GM12875 (cell line): ENCODE data around the gene PKN3.

ENCODE experiments used
- H3K4me3 ChIP-seq: one replicate; pipeline ENCODE4 v1.5.1; 2011; ENCODE audit warnings: low read depth, low read length, control low read depth
- CTCF ChIP-seq: IDR thresholded peaks from 2 replicates; pipeline ENCODE4 v1.5.1; 2011; ENCODE audit warnings: low read depth, mild to moderate bottlenecking, control low read depth, inconsistent platforms, low read length, moderate library complexity, borderline replicate concordance; ENCODE audit not compliant: insufficient read depth

Gene PKN3

GRCh38 chr9:128713941-128714573 is 11.8 kb downstream of the PKN3 start:
- TF ChIP-seq CTCF = no peak
- no peak overlapping the region for H3K4me3 ChIP-seq

DNA sequence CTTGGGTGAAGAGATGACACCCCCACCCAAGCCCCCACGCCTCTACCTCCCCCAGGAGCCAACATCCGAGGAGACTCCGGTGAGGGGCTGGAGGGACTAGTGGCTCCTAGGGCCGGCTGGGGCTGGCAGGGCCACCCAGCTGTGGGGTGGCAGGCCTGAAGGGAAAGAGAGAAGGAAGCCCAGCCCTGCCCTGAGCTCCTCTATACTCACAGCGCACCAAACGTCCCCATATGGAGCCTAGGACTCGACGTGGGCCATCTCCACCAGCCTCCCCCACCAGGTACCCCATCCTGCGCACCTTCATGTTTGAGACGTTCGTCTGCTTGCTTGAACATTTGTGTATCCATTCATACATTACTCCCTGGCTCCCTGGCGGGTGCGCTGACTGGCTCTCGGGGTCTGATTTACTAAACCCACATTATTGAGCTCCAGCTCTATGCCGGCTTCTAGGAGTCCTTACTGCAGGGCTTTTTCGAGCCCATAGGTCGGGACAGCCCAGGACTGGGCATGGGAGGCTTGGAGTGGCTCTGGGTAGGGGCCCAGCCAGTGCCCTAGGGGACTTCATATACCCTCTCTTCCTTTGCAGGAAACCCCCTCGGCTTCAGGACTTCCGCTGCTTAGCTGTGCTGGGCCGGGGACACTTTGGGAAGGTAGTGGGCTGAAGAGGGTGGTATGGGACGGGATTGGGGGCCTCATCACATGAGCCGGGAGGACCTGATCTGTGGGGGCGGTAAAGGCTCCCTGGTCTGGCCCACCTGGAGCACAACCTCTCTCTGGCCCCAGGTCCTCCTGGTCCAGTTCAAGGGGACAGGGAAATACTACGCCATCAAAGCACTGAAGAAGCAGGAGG is 12.5 kb downstream of the PKN3 start:
- TF ChIP-seq CTCF = no peak
- no peak overlapping the region for H3K4me3 ChIP-seq

DNA sequence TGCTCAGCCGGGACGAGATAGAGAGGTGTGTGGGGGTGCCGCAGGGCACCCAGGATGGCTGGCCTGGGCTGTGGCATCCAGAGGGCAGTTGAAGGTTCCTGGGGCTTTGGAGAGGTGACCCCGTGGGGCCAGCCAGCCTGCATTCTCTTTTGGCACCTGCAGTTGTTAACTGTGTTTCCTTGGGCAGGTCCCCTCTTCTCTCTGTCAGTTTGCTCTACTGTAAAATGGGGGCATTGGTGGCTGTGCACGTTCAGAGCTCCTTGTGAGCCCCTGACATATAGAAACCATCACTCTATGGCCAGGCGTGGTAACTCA is 13.1 kb downstream of the PKN3 start:
- TF ChIP-seq CTCF = no peak
- no peak overlapping the region for H3K4me3 ChIP-seq

GRCh38 chr9:128716581-128717254 is 14.4 kb downstream of the PKN3 start:
- no peak for TF ChIP-seq CTCF
- no peak overlapping the region for H3K4me3 ChIP-seq

GRCh38 chr9:128718047-128718446 is 15.7 kb downstream of the PKN3 start:
- no peak overlapping the region for H3K4me3 ChIP-seq
- no peak for TF ChIP-seq CTCF

GRCh38 chr9:128718475-128718874 is 16.2 kb downstream of the PKN3 start:
- no peak overlapping the region for H3K4me3 ChIP-seq
- no peak for TF ChIP-seq CTCF
